ENCODE measurements around the gene DPY19L3.
"Not testable (repeated sequence)": the region's sequence is repeated elsewhere in the genome, so short reads cannot be mapped to it uniquely, and the experiment has no call there.

DPY19L3 gene

DNA sequence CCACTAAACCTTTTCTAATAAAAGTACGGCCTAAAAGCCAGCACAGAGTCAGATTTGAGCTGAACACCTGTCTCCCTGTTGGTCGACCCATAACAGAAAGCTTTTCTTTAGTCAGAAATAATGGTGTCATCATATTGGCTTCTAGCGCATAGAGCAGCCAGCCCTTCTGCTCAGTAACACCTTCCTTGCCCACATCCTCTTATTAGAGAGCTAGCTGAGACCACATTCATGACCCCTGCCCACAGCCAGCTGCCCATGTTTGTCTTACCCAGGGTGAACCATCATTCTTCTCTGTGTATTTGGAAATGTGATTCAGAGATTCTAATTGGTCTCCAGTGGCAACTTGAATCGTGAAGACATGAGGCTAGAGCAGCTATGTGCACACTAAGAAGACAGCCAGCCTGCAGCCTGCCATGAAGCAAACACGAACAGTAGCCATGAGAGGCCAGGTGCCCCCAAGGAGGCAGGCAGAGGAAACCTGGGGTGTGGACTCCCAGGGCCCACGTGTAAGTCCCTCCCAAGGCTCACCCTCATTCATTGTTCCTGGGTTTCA is 93.2 kb downstream of the DPY19L3 start:
- H3K27me3 ChIP-seq (replicated peaks) = no peaks in the 10 kb centered on the region
- no peak for DNase-seq
- H3K4me3 ChIP-seq (ENCODE audit: low read depth, low read length) = no peak overlapping the region
- H3K36me3 ChIP-seq (replicated peaks) = no peaks in the 10 kb centered on the region
- no peak for TF ChIP-seq CTCF (IDR thresholded peaks at IDR 0.05; ENCODE audit: low read depth, low read length, missing control alignments)
- H3K27ac ChIP-seq = no peak overlapping the region
- in situ Hi-C loops (cut with HindIII; ENCODE audit: low pct_ligation_motif_present, low sequenced_read_pairs) = no loop called here

DNA sequence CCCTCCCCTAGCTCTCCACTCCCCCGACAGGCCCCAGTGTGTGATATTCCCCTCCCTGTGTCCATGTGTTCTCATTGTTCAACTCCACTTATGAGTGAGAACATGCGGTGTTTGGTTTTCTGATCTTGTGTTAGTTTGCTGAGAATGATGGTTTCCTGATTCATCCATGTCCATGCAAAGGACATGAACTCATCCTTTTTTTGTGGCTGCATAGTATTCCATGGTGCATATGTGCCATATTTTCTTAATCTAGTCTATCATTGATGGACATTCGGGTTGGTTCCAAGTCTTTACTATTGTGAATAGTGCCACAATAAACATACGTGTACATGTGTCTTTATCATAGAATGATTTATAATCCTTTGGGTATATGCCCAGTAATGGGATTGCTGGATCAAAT is 106.9 kb downstream of the DPY19L3 start:
- H3K27ac ChIP-seq; H3K27me3 ChIP-seq (replicated peaks); H3K4me3 ChIP-seq (ENCODE audit: low read depth, low read length); H3K36me3 ChIP-seq (replicated peaks); in situ Hi-C loops (cut with HindIII; ENCODE audit: low pct_ligation_motif_present, low sequenced_read_pairs); DNase-seq: not testable (repeated sequence)

DNA sequence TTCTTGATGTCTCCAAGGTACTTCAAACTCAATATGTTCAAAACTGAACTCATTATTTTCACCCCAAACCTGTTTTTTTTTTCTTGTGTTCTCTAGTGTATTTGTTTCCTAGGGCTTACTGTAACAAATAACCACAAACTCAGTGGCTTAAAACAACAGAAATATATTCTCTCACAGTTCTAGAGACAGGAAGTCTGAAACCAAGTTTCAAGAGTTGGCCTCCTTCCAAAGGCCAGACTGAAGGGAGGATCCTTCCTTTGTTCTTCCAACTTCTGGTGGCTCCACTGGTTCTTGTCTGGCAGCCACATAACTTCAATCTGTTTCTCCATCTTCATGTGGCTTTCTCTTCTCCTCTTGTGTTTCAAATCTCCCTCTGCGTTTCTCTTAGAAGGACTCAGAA is 113.5 kb downstream of the DPY19L3 start:
- in situ Hi-C loops (cut with HindIII; ENCODE audit: low pct_ligation_motif_present, low sequenced_read_pairs) = no loop called here
- no peaks in the 10 kb centered on the region for H3K27me3 ChIP-seq (replicated peaks)
- TF ChIP-seq CTCF (IDR thresholded peaks at IDR 0.05; ENCODE audit: low read depth, low read length, missing control alignments) = no peak
- no peaks in the 10 kb centered on the region for H3K36me3 ChIP-seq (replicated peaks)
- no peak overlapping the region for H3K4me3 ChIP-seq (ENCODE audit: low read depth, low read length)
- no peak for DNase-seq
- H3K27ac ChIP-seq = no peak overlapping the region

GRCh38 chr19:32522967-32523366 is 117.4 kb downstream of the DPY19L3 start:
- DNase-seq = no peak
- H3K27me3 ChIP-seq (replicated peaks) = no peaks in the 10 kb centered on the region
- no peak for TF ChIP-seq CTCF (IDR thresholded peaks at IDR 0.05; ENCODE audit: low read depth, low read length, missing control alignments)
- no peak overlapping the region for H3K27ac ChIP-seq
- in situ Hi-C loops (cut with HindIII; ENCODE audit: low pct_ligation_motif_present, low sequenced_read_pairs) = no loop called here
- no peaks in the 10 kb centered on the region for H3K36me3 ChIP-seq (replicated peaks)
- H3K4me3 ChIP-seq (ENCODE audit: low read depth, low read length) = no peak overlapping the region

- H3K4me3 ChIP-seq (ENCODE audit: low read depth, low read length) = no peak overlapping the region
- TF ChIP-seq CTCF (IDR thresholded peaks at IDR 0.05; ENCODE audit: low read depth, low read length, missing control alignments) = no peak
- no peaks in the 10 kb centered on the region for H3K36me3 ChIP-seq (replicated peaks)
- H3K27ac ChIP-seq = no peak overlapping the region
- in situ Hi-C loops (cut with HindIII; ENCODE audit: low pct_ligation_motif_present, low sequenced_read_pairs) = no loop called here
- no peaks in the 10 kb centered on the region for H3K27me3 ChIP-seq (replicated peaks)
- DNase-seq = no peak
Observed at GRCh38 chr19:32526895-32527294, 121.3 kb downstream of the DPY19L3 start.

DNA sequence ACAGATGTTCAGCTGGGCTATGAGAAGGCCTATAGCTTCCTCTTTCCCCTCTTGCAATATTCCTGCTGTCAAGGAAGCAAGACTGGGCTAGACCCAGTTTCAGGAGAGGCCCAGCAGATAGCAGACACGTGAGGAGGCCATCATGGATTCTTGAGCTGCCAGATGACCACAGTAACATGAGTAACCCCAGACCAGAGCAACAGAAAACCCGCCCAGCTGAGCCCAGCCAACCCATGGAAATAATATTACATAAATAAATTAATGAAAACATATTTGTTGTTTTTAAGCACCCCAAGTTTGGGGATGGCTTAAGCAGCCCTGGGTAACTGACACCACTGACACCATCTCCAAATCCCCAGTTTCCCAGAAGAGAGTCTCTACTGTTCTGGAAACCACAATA is 125.2 kb downstream of the DPY19L3 start:
- H3K27ac ChIP-seq = no peak overlapping the region
- no peak overlapping the region for H3K4me3 ChIP-seq (ENCODE audit: low read depth, low read length)
- DNase-seq = no peak
- H3K27me3 ChIP-seq (replicated peaks) = no peaks in the 10 kb centered on the region
- in situ Hi-C loops (cut with HindIII; ENCODE audit: low pct_ligation_motif_present, low sequenced_read_pairs) = no loop called here
- H3K36me3 ChIP-seq (replicated peaks) = no peaks in the 10 kb centered on the region
- TF ChIP-seq CTCF (IDR thresholded peaks at IDR 0.05; ENCODE audit: low read depth, low read length, missing control alignments) = no peak

Measured in brain microvascular endothelial cell (primary cell).